Trophoblast cell (in vitro differentiated cells and primary cell): Measurements from ENCODE around the gene RAP1B.
A peak's percentile ranks its signal among the peaks of the same experiment; 100 is the strongest.

ENCODE experiments used
- DNase-seq, 2 donors: peaks; one replicate each; pipeline ENCODE4 v3.0.0-alpha.2; 2016
- H2AFZ ChIP-seq: 2 replicates; pipeline ENCODE4 v1.6.1; 2013; ENCODE audit warnings: low read length, moderate library complexity, mild to moderate bottlenecking; ENCODE audit not compliant: insufficient read depth, poor library complexity
- H2AK5ac ChIP-seq: 2 replicates; pipeline ENCODE4 v1.6.1; 2013; ENCODE audit warnings: mild to moderate bottlenecking, low read length
- H2BK120ac ChIP-seq: 2 replicates; pipeline ENCODE4 v1.6.1; 2013; ENCODE audit warnings: low read length, mild to moderate bottlenecking, moderate library complexity; ENCODE audit not compliant: insufficient read depth, poor library complexity
- H2BK12ac ChIP-seq: 2 replicates; pipeline ENCODE4 v1.6.1; 2013; ENCODE audit warnings: mild to moderate bottlenecking, low read length, moderate library complexity
- H2BK5ac ChIP-seq: 2 replicates; pipeline ENCODE4 v1.6.1; 2013; ENCODE audit warnings: low read length, low read depth, moderate library complexity, mild to moderate bottlenecking; ENCODE audit not compliant: poor library complexity
- H3K14ac ChIP-seq: 2 replicates; pipeline ENCODE4 v1.6.1; 2013; ENCODE audit warnings: mild to moderate bottlenecking, low read length
- H3K18ac ChIP-seq: 2 replicates; pipeline ENCODE4 v1.6.1; 2013; ENCODE audit warnings: mild to moderate bottlenecking, low read length
- H3K23ac ChIP-seq: 2 replicates; pipeline ENCODE4 v1.6.1; 2013; ENCODE audit warnings: low read length
- H3K27ac ChIP-seq: 2 replicates; pipeline ENCODE4 v1.5.1; 2013; ENCODE audit warnings: low read depth, mild to moderate bottlenecking, inconsistent platforms, low read length, moderate library complexity
- H3K27me3 ChIP-seq: 2 replicates; pipeline ENCODE4 v1.6.1; 2013; ENCODE audit warnings: inconsistent platforms, mild to moderate bottlenecking, low read length, moderate library complexity; ENCODE audit not compliant: insufficient read depth
- H3K36me3 ChIP-seq, 2 experiments: 1 replicate in 1 of 2; 2 replicates in 1 of 2; pipeline ENCODE4 v1.6.1; 2013; ENCODE audit warnings: low read length in 2 of 2, mild to moderate bottlenecking in 2 of 2, moderate library complexity in 1 of 2; ENCODE audit not compliant: insufficient read depth in 2 of 2, control insufficient read depth in 1 of 2
- H3K4ac ChIP-seq: 2 replicates; pipeline ENCODE4 v1.6.1; 2013; ENCODE audit warnings: low read depth, mild to moderate bottlenecking, low read length, moderate library complexity
- H3K4me1 ChIP-seq, 2 experiments: 1 replicate in 1 of 2; 2 replicates in 1 of 2; pipeline ENCODE4 v1.6.1; 2013; ENCODE audit warnings: low read length in 2 of 2, mild to moderate bottlenecking in 2 of 2, moderate library complexity in 1 of 2; ENCODE audit not compliant: insufficient read depth in 2 of 2, control insufficient read depth in 1 of 2
- H3K4me2 ChIP-seq: 2 replicates; pipeline ENCODE4 v1.6.1; 2013; ENCODE audit warnings: inconsistent platforms, mild to moderate bottlenecking, low read length, moderate library complexity
- H3K4me3 ChIP-seq: 2 replicates; pipeline ENCODE4 v1.5.1; 2013; ENCODE audit warnings: mild to moderate bottlenecking, low read depth, low read length, inconsistent platforms
- H3K79me1 ChIP-seq: one replicate; pipeline ENCODE4 v1.6.1; 2013; ENCODE audit warnings: low read length
- H3K79me2 ChIP-seq: 2 replicates; pipeline ENCODE4 v1.6.1; 2013; ENCODE audit warnings: low read length, mild to moderate bottlenecking; ENCODE audit not compliant: control insufficient read depth, insufficient read depth, poor library complexity
- H3K9ac ChIP-seq: 2 replicates; pipeline ENCODE4 v1.6.1; 2013; ENCODE audit warnings: mild to moderate bottlenecking, low read length
- H3K9me3 ChIP-seq: 2 replicates; pipeline ENCODE4 v1.6.1; 2013; ENCODE audit warnings: low read depth, mild to moderate bottlenecking, control low read depth, inconsistent platforms, low read length; ENCODE audit not compliant: insufficient read depth
- H4K12ac ChIP-seq: 2 replicates; pipeline ENCODE4 v1.6.1; 2013; ENCODE audit warnings: low read depth, mild to moderate bottlenecking, low read length, moderate library complexity
- H4K8ac ChIP-seq: 2 replicates; pipeline ENCODE4 v1.6.1; 2013; ENCODE audit warnings: low read depth, mild to moderate bottlenecking, low read length, moderate library complexity
- H4K91ac ChIP-seq: one replicate; pipeline ENCODE4 v1.6.1; 2013; ENCODE audit warnings: low read depth, mild to moderate bottlenecking, low read length, moderate library complexity
- WGBS: extraction: QIAGEN DNeasy Blood & Tissue Kit; methylation state at CpG from one replicate; pipeline ENCODE4 v1.1.7; 2013; ENCODE audit warnings: missing lambda C conversion rate; ENCODE audit not compliant: insufficient read length, insufficient coverage; ENCODE audit errors: extremely low coverage; 5-methylcytosine and 5-hydroxymethylcytosine counted together

RAP1B gene

DNA sequence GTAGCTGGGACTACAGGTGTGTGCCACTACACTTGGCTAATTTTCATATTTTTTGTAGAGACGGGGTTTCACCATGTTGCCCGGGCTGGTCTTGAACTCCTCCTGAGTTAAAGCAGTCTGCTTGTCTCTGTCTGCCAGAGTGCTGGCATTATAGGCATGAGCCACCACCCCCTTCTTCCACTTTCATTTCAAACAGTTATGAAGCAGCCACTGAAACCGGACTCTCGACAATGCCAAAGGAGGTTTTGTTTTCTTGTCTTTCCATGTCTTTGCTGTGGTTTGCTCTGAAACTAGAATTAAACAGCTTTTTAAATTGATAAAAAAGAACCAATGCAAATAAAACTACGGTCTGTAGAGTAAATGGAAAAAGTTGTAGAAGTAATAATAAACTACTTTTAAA, 30.4 kb downstream of the RAP1B start:
- H3K36me3 ChIP-seq: peaks cover 6 to 9% of the 10 kb centered on the region in 2 experiments
- H3K23ac ChIP-seq: no peak overlapping the region
- no peak overlapping the region for H4K12ac ChIP-seq
- H3K27me3 ChIP-seq: no peaks in the 10 kb centered on the region
- no peak overlapping the region for H3K27ac ChIP-seq
- H2BK120ac ChIP-seq: no peak overlapping the region
- no peaks in the 10 kb centered on the region for H3K79me1 ChIP-seq
- no peak overlapping the region for H2AK5ac ChIP-seq
- H3K79me2 ChIP-seq: peaks cover 2% of the 10 kb centered on the region
- no peak overlapping the region for H3K4me2 ChIP-seq
- no peak overlapping the region for H3K4me3 ChIP-seq
- H3K4ac ChIP-seq: peak overlapping the region; percentile 86
- no peak overlapping the region for H4K8ac ChIP-seq
- no peak overlapping the region for H2AFZ ChIP-seq
- peaks cover 0 to 3% of the 10 kb centered on the region in 2 experiments for H3K4me1 ChIP-seq
- no CpG with 5 or more reads among the region's 5 CpGs for WGBS
- no peak overlapping the region for H3K14ac ChIP-seq
- DNase-seq: no peak
- no peak overlapping the region for H4K91ac ChIP-seq
- no peaks in the 10 kb centered on the region for H3K9me3 ChIP-seq
- peak overlapping the region; percentile 7 for H3K18ac ChIP-seq
- no peak overlapping the region for H3K9ac ChIP-seq
- H2BK12ac ChIP-seq: no peak overlapping the region
- no peak overlapping the region for H2BK5ac ChIP-seq

DNA sequence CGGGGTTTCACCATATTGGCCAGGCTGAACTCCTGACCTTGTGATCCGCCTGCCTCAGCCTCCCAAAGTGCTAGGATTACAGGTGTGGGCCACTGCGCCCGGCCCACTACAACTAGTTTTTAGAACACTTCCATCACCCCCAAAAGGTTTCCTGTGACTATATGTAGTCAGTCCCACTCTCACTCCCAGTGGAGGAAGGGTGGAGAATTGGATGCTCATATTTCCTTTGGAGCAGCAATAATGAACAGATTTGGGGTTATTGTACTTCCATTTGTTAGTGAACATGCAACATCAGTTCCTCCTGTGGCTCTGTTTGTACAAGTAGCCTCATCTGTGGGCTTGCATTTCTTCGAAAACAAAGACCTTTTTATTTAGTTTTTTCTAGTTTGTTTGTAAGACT, 35.8 kb downstream of the RAP1B start:
- WGBS: no CpG with 5 or more reads among the region's 5 CpGs
- Histone ChIP-seq H2BK120ac (no peak overlapping the region), H4K91ac (no peak overlapping the region)

DNA sequence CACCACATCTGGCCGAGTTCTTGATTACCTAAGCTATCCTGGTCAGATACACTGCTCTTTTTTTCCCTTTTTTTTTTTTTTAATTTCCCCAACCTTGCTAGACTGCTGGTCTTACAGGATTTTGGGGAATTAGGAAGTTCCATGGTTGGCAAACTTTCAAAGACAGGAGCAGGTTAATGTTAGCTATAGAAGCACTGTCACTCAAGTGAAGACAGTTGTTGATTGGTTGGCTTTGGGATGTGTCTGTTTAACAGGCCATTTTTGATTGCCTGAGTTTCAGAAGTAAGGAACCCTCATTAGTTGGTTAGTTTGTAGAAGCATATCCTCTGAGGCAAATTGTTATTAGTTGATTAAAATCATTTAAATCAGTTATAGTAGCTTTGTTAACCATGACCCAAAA, 36.8 kb downstream of the RAP1B start:
- no peak for DNase-seq
- Histone ChIP-seq H2AFZ (no peak overlapping the region), H3K27ac (no peak overlapping the region), H3K4me1 (no peaks in the 10 kb centered on the region), H3K79me1 (no peaks in the 10 kb centered on the region), H3K14ac (no peak overlapping the region), H2BK5ac (no peak overlapping the region), H2BK12ac (no peak overlapping the region), H3K18ac (no peak overlapping the region), H4K8ac (no peak overlapping the region), H2BK120ac (no peak overlapping the region), H3K4ac (no peak overlapping the region), H3K4me3 (no peak overlapping the region), H3K23ac (no peak overlapping the region), H2AK5ac (no peak overlapping the region), H3K79me2 (no peaks in the 10 kb centered on the region), H4K12ac (no peak overlapping the region), H3K4me2 (no peak overlapping the region), H3K27me3 (no peaks in the 10 kb centered on the region), H3K9ac (no peak overlapping the region), H3K36me3 (peaks cover 13 to 14% of the 10 kb centered on the region in 2 experiments), H3K9me3 (no peaks in the 10 kb centered on the region), H4K91ac (no peak overlapping the region)
- WGBS: no CpG with 5 or more reads among the region's 1 CpG

More for the DNA sequence above, 35.8 kb downstream of the RAP1B start:
- no peak for DNase-seq
- H4K12ac ChIP-seq: no peak overlapping the region
- no peak overlapping the region for H3K4me3 ChIP-seq
- H3K4me1 ChIP-seq: no peaks in the 10 kb centered on the region
- no peak overlapping the region for H3K14ac ChIP-seq
- peaks cover 8% of the 10 kb centered on the region in 2 experiments for H3K36me3 ChIP-seq
- H3K27ac ChIP-seq: no peak overlapping the region
- H3K23ac ChIP-seq: no peak overlapping the region
- no peak overlapping the region for H3K9ac ChIP-seq
- H3K4ac ChIP-seq: no peak overlapping the region
- H2BK12ac ChIP-seq: no peak overlapping the region
- H3K18ac ChIP-seq: no peak overlapping the region
- no peaks in the 10 kb centered on the region for H3K9me3 ChIP-seq
- H3K4me2 ChIP-seq: no peak overlapping the region
- H3K79me1 ChIP-seq: no peaks in the 10 kb centered on the region
- no peaks in the 10 kb centered on the region for H3K79me2 ChIP-seq
- H2AK5ac ChIP-seq: no peak overlapping the region
- H2AFZ ChIP-seq: no peak overlapping the region
- no peaks in the 10 kb centered on the region for H3K27me3 ChIP-seq
- no peak overlapping the region for H4K8ac ChIP-seq
- no peak overlapping the region for H2BK5ac ChIP-seq

DNA sequence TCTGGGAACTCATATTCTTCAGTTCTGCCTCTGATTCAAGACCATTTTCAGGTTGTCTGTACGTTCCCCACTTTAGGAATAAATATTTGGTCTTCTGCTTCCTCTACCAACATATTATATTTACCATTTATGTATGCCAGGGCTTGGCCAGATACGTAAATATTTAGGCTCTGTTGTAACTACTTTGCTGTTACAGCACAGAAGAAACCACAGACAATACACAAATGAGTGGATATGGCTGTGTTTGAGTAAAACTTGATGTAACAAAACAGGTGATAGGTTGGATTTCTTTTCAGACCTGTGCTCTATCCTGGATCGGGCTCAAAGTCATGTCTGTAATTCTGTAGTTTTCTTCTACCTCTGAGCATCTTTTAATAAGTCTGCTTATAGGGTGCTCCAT, 37.5 kb downstream of the RAP1B start:
- H2BK5ac ChIP-seq: no peak overlapping the region
- H3K4me3 ChIP-seq: no peak overlapping the region
- H3K27me3 ChIP-seq: no peaks in the 10 kb centered on the region
- H4K12ac ChIP-seq: no peak overlapping the region
- peaks cover 14% of the 10 kb centered on the region in 2 experiments for H3K36me3 ChIP-seq
- H3K9me3 ChIP-seq: no peaks in the 10 kb centered on the region
- H3K23ac ChIP-seq: no peak overlapping the region
- DNase-seq: no peak
- no peak overlapping the region for H3K9ac ChIP-seq
- H2AFZ ChIP-seq: no peak overlapping the region
- no peaks in the 10 kb centered on the region for H3K4me1 ChIP-seq
- H3K14ac ChIP-seq: no peak overlapping the region
- no peak overlapping the region for H3K27ac ChIP-seq
- H3K18ac ChIP-seq: no peak overlapping the region
- no peak overlapping the region for H2AK5ac ChIP-seq
- no peak overlapping the region for H4K8ac ChIP-seq
- H3K4me2 ChIP-seq: no peak overlapping the region
- H3K4ac ChIP-seq: peak overlapping the region; percentile 36
- H3K79me2 ChIP-seq: no peaks in the 10 kb centered on the region
- H4K91ac ChIP-seq: no peak overlapping the region
- no peak overlapping the region for H2BK12ac ChIP-seq
- H3K79me1 ChIP-seq: no peaks in the 10 kb centered on the region
- no CpG with 5 or more reads among the region's 3 CpGs for WGBS
- no peak overlapping the region for H2BK120ac ChIP-seq
